HepG2 (cell line): ENCODE data around the gene DGUOK. TPM values are rescaled to one million over a fixed set of nuclear protein-coding genes. Genes with fewer than 3 reads are reported as not detected.

Source experiments
- ATF2 ChIP-seq: sonication (generic); formaldehyde crosslinking; IDR thresholded peaks from 2 replicates; pipeline ENCODE4 v1.4.0; 2020; ENCODE audit warnings: missing genetic modification reagents
- E2F1 ChIP-seq: sonication (generic); formaldehyde crosslinking; IDR thresholded peaks from 2 replicates; pipeline ENCODE4 v1.5.0; 2020; ENCODE audit warnings: missing genetic modification reagents
- ELF4 ChIP-seq: sonication (generic); formaldehyde crosslinking; IDR thresholded peaks from 2 replicates; pipeline ENCODE4 v1.5.0; 2020; ENCODE audit warnings: missing genetic modification reagents, mild to moderate bottlenecking, moderate library complexity, borderline replicate concordance
- ELK4 ChIP-seq: sonication (generic); formaldehyde crosslinking; IDR thresholded peaks from 2 replicates; pipeline ENCODE4 v1.9.0; 2021; ENCODE audit warnings: missing genetic modification reagents, borderline replicate concordance
- FOXO1 ChIP-seq: sonication (generic); formaldehyde crosslinking; IDR thresholded peaks from 2 replicates; pipeline ENCODE4 v1.4.0; 2020; ENCODE audit warnings: missing genetic modification reagents
- KMT2B ChIP-seq: IDR thresholded peaks from 2 replicates; pipeline ENCODE4 v1.6.1; 2016; ENCODE audit warnings: missing genetic modification reagents, missing compliant biosample characterization
- LCORL ChIP-seq, 2 experiments: fragments of 450-650 bp in 1 of 2; sonication (generic) in 1 of 2; formaldehyde crosslinking in 1 of 2; IDR thresholded peaks; 2 replicates each; pipeline versions ENCODE4 v1.5.0 to v1.6.1; 2017 to 2020; ENCODE audit warnings: antibody characterized with exemption in 1 of 2, missing genetic modification reagents in 1 of 2
- MAZ ChIP-seq, 2 experiments: sonication (generic) in 1 of 2; formaldehyde crosslinking in 1 of 2; IDR thresholded peaks; 2 replicates each; pipeline versions ENCODE4 v1.5.0 to v1.6.1; 2012 to 2020; ENCODE audit warnings: low read depth in 2 of 2, mild to moderate bottlenecking in 2 of 2, borderline replicate concordance in 1 of 2, improper control_type of control experiment in 1 of 2, low read length in 1 of 2, missing genetic modification reagents in 1 of 2, moderate library complexity in 1 of 2
- NFIC ChIP-seq: IDR thresholded peaks from 2 replicates; pipeline ENCODE4 v1.6.1; 2012; ENCODE audit warnings: mild to moderate bottlenecking, low read length, inconsistent platforms
- PITX1 ChIP-seq: sonication (generic); formaldehyde crosslinking; IDR thresholded peaks from 2 replicates; pipeline ENCODE4 v1.5.1; 2020; ENCODE audit warnings: mild to moderate bottlenecking, missing genetic modification reagents
- RNF2 ChIP-seq: fragments of 450-650 bp; conservative IDR thresholded peaks from 2 replicates; pipeline ENCODE4 v1.6.1; 2016; ENCODE audit warnings: low read depth
- SIX4 ChIP-seq: sonication (generic); formaldehyde crosslinking; IDR thresholded peaks from 2 replicates; pipeline ENCODE4 v1.4.0; 2020; ENCODE audit warnings: missing genetic modification reagents
- TARDBP ChIP-seq: sonication (generic); formaldehyde crosslinking; IDR thresholded peaks from 2 replicates; pipeline ENCODE4 v1.8.0; 2022; ENCODE audit warnings: mild to moderate bottlenecking, missing genetic modification reagents
- ZBTB21 ChIP-seq: sonication (generic); formaldehyde crosslinking; IDR thresholded peaks from 2 replicates; pipeline ENCODE4 v1.4.0; 2020; ENCODE audit warnings: missing genetic modification reagents
- ZBTB8A ChIP-seq: sonication (generic); formaldehyde crosslinking; IDR thresholded peaks from 2 replicates; pipeline ENCODE4 v1.4.0; 2020; ENCODE audit warnings: mild to moderate bottlenecking, low read depth, missing genetic modification reagents, borderline replicate concordance
- ZKSCAN8 ChIP-seq: IDR thresholded peaks from 2 replicates; pipeline ENCODE4 v1.6.1; 2016; ENCODE audit warnings: borderline replicate concordance, missing genetic modification reagents, missing compliant biosample characterization
- ZNF367 ChIP-seq: sonication (generic); formaldehyde crosslinking; IDR thresholded peaks from 2 replicates; pipeline ENCODE4 v1.4.0; 2020; ENCODE audit warnings: missing genetic modification reagents, borderline replicate concordance
- ZNF672 ChIP-seq: sonication (generic); formaldehyde crosslinking; IDR thresholded peaks from 2 replicates; pipeline ENCODE4 v1.8.1; 2022; ENCODE audit warnings: missing genetic modification reagents
- ZNF7 ChIP-seq: IDR thresholded peaks from 2 replicates; pipeline ENCODE4 v1.6.1; 2016; ENCODE audit warnings: missing biosample characterization, missing genetic modification reagents
- ZSCAN12 ChIP-seq: sonication (generic); formaldehyde crosslinking; IDR thresholded peaks from 2 replicates; pipeline ENCODE4 v1.9.0; 2021; ENCODE audit warnings: mild to moderate bottlenecking, missing genetic modification reagents
- polyA plus RNA-seq, 8 experiments: library from polyadenylated mRNA; depleted of rRNA in 3 of 8; stranded (reverse) in 7 of 8; unstranded in 1 of 8; fragments of >200 nt; fragmentation: Illumina TruSeq in 4 of 8; extraction: Trizol in 4 of 8; gene quantifications; 2 replicates each; pipeline versions ENCODE4 v1.2.1 to v1.2.3, GENCODE V29; 2011 to 2016; ENCODE audit warnings: low read depth in 4 of 8, missing spikeins in 1 of 8, mixed read lengths in 1 of 8; ENCODE audit not compliant: insufficient read depth in 1 of 8
- total RNA-seq, 5 experiments: library from RNA; depleted of rRNA; stranded (reverse); fragments of >200 nt; fragmentation: Illumina TruSeq; extraction: Trizol; gene quantifications; 2 replicates each; pipeline ENCODE4 v1.2.3, GENCODE V29; 2016; ENCODE audit warnings: low read depth in 1 of 5
- TF ChIP-seq, protein P1 (sequence below): sonication (generic); formaldehyde crosslinking; IDR thresholded peaks from 2 replicates; pipeline ENCODE4 v1.5.0; 2020; ENCODE audit warnings: missing genetic modification reagents
- TF ChIP-seq, protein P2 (sequence below): sonication (generic); formaldehyde crosslinking; IDR thresholded peaks from 2 replicates; pipeline ENCODE4 v1.5.0; 2020; ENCODE audit warnings: mild to moderate bottlenecking, missing genetic modification reagents, moderate library complexity

The DGUOK gene
- total and polyA plus RNA-seq, 2 of the 13 experiments (the other 11 are each of a cell fraction or from before 2014, with no cell fraction given) = 105 to 137 TPM

- TF ChIP-seq, protein P1, sequence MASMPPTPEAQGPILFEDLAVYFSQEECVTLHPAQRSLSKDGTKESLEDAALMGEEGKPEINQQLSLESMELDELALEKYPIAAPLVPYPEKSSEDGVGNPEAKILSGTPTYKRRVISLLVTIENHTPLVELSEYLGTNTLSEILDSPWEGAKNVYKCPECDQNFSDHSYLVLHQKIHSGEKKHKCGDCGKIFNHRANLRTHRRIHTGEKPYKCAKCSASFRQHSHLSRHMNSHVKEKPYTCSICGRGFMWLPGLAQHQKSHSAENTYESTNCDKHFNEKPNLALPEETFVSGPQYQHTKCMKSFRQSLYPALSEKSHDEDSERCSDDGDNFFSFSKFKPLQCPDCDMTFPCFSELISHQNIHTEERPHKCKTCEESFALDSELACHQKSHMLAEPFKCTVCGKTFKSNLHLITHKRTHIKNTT (CRISPR knock-in tag) = no peak
- TF ChIP-seq ZNF672 (no peak), NFIC (no peak), ZNF367 (CRISPR knock-in tag) (no peak), MAZ (IDR thresholded peaks at IDR 0.05; ENCODE audit: borderline replicate concordance, low read depth, low read length) (no peak; the same call in 1 of the 2 replicates), MAZ (CRISPR knock-in tag; IDR thresholded peaks at IDR 0.05; ENCODE audit: low read depth) (peak; percentile 89), TARDBP (CRISPR knock-in tag) (peak; percentile 94), LCORL (IDR thresholded peaks at IDR 0.05) (peak; percentile 72), LCORL (CRISPR knock-in tag; IDR thresholded peaks at IDR 0.05) (peak; percentile 83), ZKSCAN8 (CRISPR knock-in tag) (peak; percentile 79; the same call in 1 of the 2 replicates), FOXO1 (CRISPR knock-in tag) (peak; percentile 78), ZSCAN12 (CRISPR knock-in tag) (no peak), ZBTB21 (peak; percentile 99), E2F1 (CRISPR knock-in tag) (peak; percentile 75; the same call in 1 of the 2 replicates), RNF2 (peak; percentile 97), ZBTB8A (CRISPR knock-in tag) (peak; percentile 80; the same call in 1 of the 2 replicates), KMT2B (CRISPR knock-in tag) (peak; percentile 98), ATF2 (CRISPR knock-in tag) (peak; percentile 96), ELF4 (peak; percentile 97), PITX1 (CRISPR knock-in tag) (peak; percentile 80), ELK4 (CRISPR knock-in tag) (peak; percentile 86; the same call in 1 of the 2 replicates), ZNF7 (CRISPR knock-in tag) (no peak; the same call in 1 of the 2 replicates), SIX4 (CRISPR knock-in tag) (0 out of 2 replicates have a peak, but pooled peaks have one; percentile 40)
- TF ChIP-seq, protein P2, sequence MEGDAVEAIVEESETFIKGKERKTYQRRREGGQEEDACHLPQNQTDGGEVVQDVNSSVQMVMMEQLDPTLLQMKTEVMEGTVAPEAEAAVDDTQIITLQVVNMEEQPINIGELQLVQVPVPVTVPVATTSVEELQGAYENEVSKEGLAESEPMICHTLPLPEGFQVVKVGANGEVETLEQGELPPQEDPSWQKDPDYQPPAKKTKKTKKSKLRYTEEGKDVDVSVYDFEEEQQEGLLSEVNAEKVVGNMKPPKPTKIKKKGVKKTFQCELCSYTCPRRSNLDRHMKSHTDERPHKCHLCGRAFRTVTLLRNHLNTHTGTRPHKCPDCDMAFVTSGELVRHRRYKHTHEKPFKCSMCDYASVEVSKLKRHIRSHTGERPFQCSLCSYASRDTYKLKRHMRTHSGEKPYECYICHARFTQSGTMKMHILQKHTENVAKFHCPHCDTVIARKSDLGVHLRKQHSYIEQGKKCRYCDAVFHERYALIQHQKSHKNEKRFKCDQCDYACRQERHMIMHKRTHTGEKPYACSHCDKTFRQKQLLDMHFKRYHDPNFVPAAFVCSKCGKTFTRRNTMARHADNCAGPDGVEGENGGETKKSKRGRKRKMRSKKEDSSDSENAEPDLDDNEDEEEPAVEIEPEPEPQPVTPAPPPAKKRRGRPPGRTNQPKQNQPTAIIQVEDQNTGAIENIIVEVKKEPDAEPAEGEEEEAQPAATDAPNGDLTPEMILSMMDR = no peak
These were observed at the start of gene DGUOK (continued) for GRCh38 chr2:73926493-73927327.
